ENCODE results near the gene SMIM17. TPM values are rescaled to one million over a fixed set of nuclear protein-coding genes. Genes with fewer than 3 reads are reported as not detected.

The SMIM17 gene
- polyA plus RNA-seq, 2 donors, result 0.05 TPM; not detected in 1

DNA sequence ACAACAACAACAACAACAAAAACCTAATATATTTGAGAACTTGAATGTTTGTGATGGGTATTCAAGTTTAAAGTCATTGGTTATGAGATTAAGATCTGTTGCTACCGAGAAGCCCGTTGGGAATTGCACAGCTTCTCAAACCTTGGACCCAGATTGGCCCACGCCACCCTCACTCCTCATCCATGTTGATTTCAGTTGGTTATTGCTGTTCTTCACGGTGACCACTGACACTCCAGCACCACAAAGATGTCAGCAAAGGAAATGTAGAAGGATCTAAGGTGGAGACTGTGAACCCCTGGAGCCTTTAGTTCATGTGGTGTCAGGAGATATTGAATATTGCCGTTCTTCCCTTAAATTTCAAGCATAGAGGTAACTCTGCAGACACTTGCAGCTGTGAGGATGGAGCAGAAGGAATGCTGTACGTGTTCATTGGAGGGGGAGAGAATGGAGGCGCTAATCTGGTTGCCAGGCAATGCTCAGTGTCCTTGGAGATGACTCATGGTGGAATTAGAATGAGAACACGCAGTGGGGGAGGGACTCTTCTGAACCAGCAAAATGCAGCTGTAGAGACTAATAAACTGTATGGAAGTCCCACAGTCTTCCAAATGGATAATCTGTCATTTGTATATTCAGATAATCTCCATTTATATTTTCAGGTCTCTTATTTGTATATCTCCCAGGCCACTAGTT lies 49.4 kb downstream of the SMIM17 start:
- Histone ChIP-seq H3K36me3 (ENCODE audit: control insufficient read depth in 2 of 2, insufficient read depth in 2 of 2, low read length in 1 of 2) (no peaks in the 10 kb centered on the region), H3K27ac (ENCODE audit: low read depth in 2 of 2, low read length in 1 of 2) (no peak overlapping the region), H3K4me1 (ENCODE audit: control insufficient read depth in 2 of 2, insufficient read depth in 2 of 2, low read length in 1 of 2) (no peaks in the 10 kb centered on the region), H3K4me3 (ENCODE audit: low read depth in 1 of 2, low read length in 2 of 2) (no peak overlapping the region), H3K27me3 (ENCODE audit: control insufficient read depth in 1 of 2, insufficient read depth in 2 of 2, low read length in 2 of 2) (no peaks in the 10 kb centered on the region), H3K9me3 (ENCODE audit: control insufficient read depth in 2 of 2, insufficient read depth in 1 of 2, low read depth in 1 of 2, low read length in 1 of 2) (peaks cover 1 to 3% of the 10 kb centered on the region in 2 donors)
- 65 to 71% methylated on average over 8 of the region's 8 CpGs for WGBS, 2 donors

DNA sequence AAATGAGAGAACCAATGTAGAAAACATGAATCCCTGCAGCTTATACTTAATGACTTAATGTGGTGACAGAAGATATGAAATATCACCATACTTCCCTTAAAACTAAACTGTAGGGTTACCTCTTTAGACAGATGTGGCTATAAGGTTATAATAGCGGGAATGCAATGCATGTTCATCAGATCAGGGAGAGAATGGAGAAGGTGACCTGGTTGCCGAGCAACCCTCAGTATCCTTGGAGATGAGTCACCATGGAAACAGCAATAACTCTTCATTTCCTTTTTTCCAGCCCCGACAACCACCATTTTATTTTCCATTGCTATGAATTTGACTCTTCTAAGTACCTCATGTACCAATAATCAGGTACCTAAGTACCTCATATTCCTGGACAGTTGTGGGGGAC lies 56.6 kb downstream of the SMIM17 start:
- Histone ChIP-seq H3K4me3 (ENCODE audit: low read depth in 1 of 2, low read length in 2 of 2) (no peak overlapping the region), H3K27me3 (ENCODE audit: control insufficient read depth in 1 of 2, insufficient read depth in 2 of 2, low read length in 2 of 2) (no peaks in the 10 kb centered on the region), H3K4me1 (ENCODE audit: control insufficient read depth in 2 of 2, insufficient read depth in 2 of 2, low read length in 1 of 2) (no peaks in the 10 kb centered on the region), H3K27ac (ENCODE audit: low read depth in 2 of 2, low read length in 1 of 2) (no peak overlapping the region), H3K9me3 (ENCODE audit: control insufficient read depth in 2 of 2, insufficient read depth in 1 of 2, low read depth in 1 of 2, low read length in 1 of 2) (peaks cover 0 to 2% of the 10 kb centered on the region in 2 donors), H3K36me3 (ENCODE audit: control insufficient read depth in 2 of 2, insufficient read depth in 2 of 2, low read length in 1 of 2) (no peaks in the 10 kb centered on the region)
- 61 to 69% methylated on average over 3 of the region's 3 CpGs for WGBS, 2 donors

DNA sequence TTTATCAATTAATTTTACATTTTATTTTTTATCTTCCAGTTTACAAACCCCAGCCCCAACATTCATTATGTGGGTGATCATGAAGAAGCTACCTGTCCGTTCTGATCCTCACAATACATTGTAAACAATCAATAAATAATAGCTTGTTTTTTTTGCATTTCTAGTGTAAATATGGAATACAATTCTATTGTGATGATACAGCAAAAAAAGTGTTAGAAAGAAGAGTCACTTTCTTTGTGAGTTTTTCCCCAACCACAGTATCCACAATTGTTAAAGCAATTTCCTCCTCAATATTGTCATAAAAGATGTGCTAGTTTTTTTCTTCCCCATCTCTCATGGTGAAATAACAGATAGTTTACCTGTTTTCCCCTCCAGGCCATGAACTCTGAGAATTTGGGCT lies 58.9 kb downstream of the SMIM17 start:
- no peak overlapping the region for H3K27ac ChIP-seq (ENCODE audit: low read depth in 2 of 2, low read length in 1 of 2)
- H3K4me3 ChIP-seq (ENCODE audit: low read depth in 1 of 2, low read length in 2 of 2), result no peak overlapping the region
- H3K36me3 ChIP-seq (ENCODE audit: control insufficient read depth in 2 of 2, insufficient read depth in 2 of 2, low read length in 1 of 2), result no peaks in the 10 kb centered on the region
- 44 to 47% methylated on average over 1 of the region's 1 CpG for WGBS, 2 donors
- H3K27me3 ChIP-seq (ENCODE audit: control insufficient read depth in 1 of 2, insufficient read depth in 2 of 2, low read length in 2 of 2), result no peaks in the 10 kb centered on the region
- H3K9me3 ChIP-seq (ENCODE audit: control insufficient read depth in 2 of 2, insufficient read depth in 1 of 2, low read depth in 1 of 2, low read length in 1 of 2), result peaks cover 0 to 2% of the 10 kb centered on the region in 2 donors
- H3K4me1 ChIP-seq (ENCODE audit: control insufficient read depth in 2 of 2, insufficient read depth in 2 of 2, low read length in 1 of 2), result no peaks in the 10 kb centered on the region

DNA sequence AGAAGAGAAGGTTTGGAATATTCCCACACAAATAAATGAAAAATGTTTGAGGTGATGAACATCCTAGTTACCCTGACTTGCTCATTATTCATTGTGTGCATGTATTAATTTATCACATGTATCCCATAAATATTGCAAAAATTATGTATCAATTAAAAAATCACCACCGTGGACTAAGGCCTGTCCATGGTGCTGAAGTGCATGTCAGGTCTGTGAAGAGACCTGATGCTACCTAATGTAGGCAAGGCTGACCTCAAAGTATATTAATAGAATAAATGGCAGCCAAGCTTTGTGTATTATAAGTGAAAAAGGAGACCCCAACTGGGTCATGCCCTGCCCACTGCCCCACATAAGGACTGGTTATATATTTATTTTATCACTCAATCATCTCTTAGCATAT lies 63.0 kb downstream of the SMIM17 start:
- Histone ChIP-seq H3K27me3 (ENCODE audit: control insufficient read depth in 1 of 2, insufficient read depth in 2 of 2, low read length in 2 of 2) (no peaks in the 10 kb centered on the region), H3K4me3 (ENCODE audit: low read depth in 1 of 2, low read length in 2 of 2) (no peak overlapping the region), H3K27ac (ENCODE audit: low read depth in 2 of 2, low read length in 1 of 2) (no peak overlapping the region), H3K4me1 (ENCODE audit: control insufficient read depth in 2 of 2, insufficient read depth in 2 of 2, low read length in 1 of 2) (no peaks in the 10 kb centered on the region), H3K9me3 (ENCODE audit: control insufficient read depth in 2 of 2, insufficient read depth in 1 of 2, low read depth in 1 of 2, low read length in 1 of 2) (peaks cover 2 to 5% of the 10 kb centered on the region in 2 donors), H3K36me3 (ENCODE audit: control insufficient read depth in 2 of 2, insufficient read depth in 2 of 2, low read length in 1 of 2) (no peaks in the 10 kb centered on the region)
- WGBS, 2 donors, result 59 to 61% methylated on average over 1 of the region's 1 CpG

Other genes starting within 250 kb of the SMIM17 start
- 1 to 10 TPM in 1 of 2 donors, under 1 TPM in 1; 0.86 to 1.1 TPM for gene ZNF582, start 249.6 kb upstream of the SMIM17 start, polyA plus RNA-seq
- gene ZNF583, start 238.8 kb upstream of the SMIM17 start, polyA plus RNA-seq, result under 1 TPM; 0.55 to 0.56 TPM
- 1 to 10 TPM in 1 of 2 donors, under 1 TPM in 1; 0.85 to 1.9 TPM for gene ZNF667, start 165.8 kb upstream of the SMIM17 start, polyA plus RNA-seq
- 1 to 10 TPM; 1.2 to 2.2 TPM for gene ZNF471, start 135.3 kb upstream of the SMIM17 start, polyA plus RNA-seq
- 1 to 10 TPM; 1.8 to 2.6 TPM for gene ZFP28, start 104.2 kb upstream of the SMIM17 start, polyA plus RNA-seq
- 1 to 10 TPM; 1.1 to 2.3 TPM for gene ZNF470, start 75.7 kb upstream of the SMIM17 start, polyA plus RNA-seq
- 1 to 10 TPM; 1.3 to 1.9 TPM for gene ZNF71, start 47.9 kb upstream of the SMIM17 start, polyA plus RNA-seq
- under 1 TPM; 0.12 to 0.18 TPM for gene ZNF835, start 28.6 kb downstream of the SMIM17 start, polyA plus RNA-seq
- gene PEG3, start 197.6 kb downstream of the SMIM17 start, polyA plus RNA-seq, result under 1 TPM; 0.52 to 0.63 TPM
- under 1 TPM in 1 of 2 donors, not detected in 1; 0.01 TPM for gene ZIM2, start 197.6 kb downstream of the SMIM17 start, polyA plus RNA-seq